ENCODE measurements around the gene OR52K2.
"Not testable (repeated sequence)": the region's sequence is repeated elsewhere in the genome, so short reads cannot be mapped to it uniquely, and the experiment has no call there.

DNA sequence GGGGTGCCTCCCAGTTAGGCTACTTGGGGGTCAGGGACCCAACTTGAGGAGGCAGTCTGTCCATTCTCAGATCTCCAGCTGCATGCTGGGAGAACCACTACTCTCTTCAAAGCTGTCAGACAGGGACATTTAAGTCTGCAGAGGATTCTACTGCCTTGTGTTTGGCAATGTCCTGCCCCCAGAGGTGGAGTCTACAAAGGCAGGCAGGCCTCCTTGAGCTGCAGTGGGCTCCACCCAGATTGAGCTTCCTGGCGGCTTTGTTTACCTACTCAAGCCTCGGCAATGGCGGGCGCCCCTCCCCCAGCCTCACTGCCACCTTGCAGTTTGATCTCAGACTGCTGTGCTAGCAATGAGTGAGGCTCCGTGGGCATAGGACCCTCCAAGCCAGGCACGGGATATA lies 42.9 kb upstream of the OR52K2 start:
- TF ChIP-seq, protein P1, sequence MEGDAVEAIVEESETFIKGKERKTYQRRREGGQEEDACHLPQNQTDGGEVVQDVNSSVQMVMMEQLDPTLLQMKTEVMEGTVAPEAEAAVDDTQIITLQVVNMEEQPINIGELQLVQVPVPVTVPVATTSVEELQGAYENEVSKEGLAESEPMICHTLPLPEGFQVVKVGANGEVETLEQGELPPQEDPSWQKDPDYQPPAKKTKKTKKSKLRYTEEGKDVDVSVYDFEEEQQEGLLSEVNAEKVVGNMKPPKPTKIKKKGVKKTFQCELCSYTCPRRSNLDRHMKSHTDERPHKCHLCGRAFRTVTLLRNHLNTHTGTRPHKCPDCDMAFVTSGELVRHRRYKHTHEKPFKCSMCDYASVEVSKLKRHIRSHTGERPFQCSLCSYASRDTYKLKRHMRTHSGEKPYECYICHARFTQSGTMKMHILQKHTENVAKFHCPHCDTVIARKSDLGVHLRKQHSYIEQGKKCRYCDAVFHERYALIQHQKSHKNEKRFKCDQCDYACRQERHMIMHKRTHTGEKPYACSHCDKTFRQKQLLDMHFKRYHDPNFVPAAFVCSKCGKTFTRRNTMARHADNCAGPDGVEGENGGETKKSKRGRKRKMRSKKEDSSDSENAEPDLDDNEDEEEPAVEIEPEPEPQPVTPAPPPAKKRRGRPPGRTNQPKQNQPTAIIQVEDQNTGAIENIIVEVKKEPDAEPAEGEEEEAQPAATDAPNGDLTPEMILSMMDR (IDR thresholded peaks at IDR 0.05; ENCODE audit: low read depth, low read length), result not testable (repeated sequence)
- TF ChIP-seq POLR2A (IDR thresholded peaks at IDR 0.05; ENCODE audit: extremely low read depth, insufficient read length); MYC (IDR thresholded peaks at IDR 0.05; ENCODE audit: low read depth, low read length): not testable (repeated sequence)
- TF ChIP-seq, protein P2, sequence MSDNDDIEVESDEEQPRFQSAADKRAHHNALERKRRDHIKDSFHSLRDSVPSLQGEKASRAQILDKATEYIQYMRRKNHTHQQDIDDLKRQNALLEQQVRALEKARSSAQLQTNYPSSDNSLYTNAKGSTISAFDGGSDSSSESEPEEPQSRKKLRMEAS (IDR thresholded peaks at IDR 0.05; ENCODE audit: low read depth, low read length), result not testable (repeated sequence)

All from NB4 (cell line).